Glutamatergic neuron (in vitro differentiated cells): ENCODE data around the gene SIX1. TPM values are rescaled to one million over a fixed set of nuclear protein-coding genes. Genes with fewer than 3 reads are reported as not detected.

Experiments used
- DNase-seq: peaks from one replicate; pipeline ENCODE4 v3.0.0; 2022
- H3K27ac Mint-ChIP-seq: one replicate; pipeline ENCODE4 v1.8.0; 2020; ENCODE audit warnings: mild to moderate bottlenecking, mixed read lengths, inconsistent platforms; ENCODE audit not compliant: unreplicated experiment
- H3K27me3 Mint-ChIP-seq: one replicate; pipeline ENCODE4 v1.8.0; 2020; ENCODE audit warnings: mild to moderate bottlenecking, moderate library complexity, mixed read lengths, inconsistent platforms; ENCODE audit not compliant: unreplicated experiment
- H3K36me3 Mint-ChIP-seq: one replicate; pipeline ENCODE4 v1.8.0; 2020; ENCODE audit warnings: mild to moderate bottlenecking, mixed read lengths, inconsistent platforms; ENCODE audit not compliant: unreplicated experiment
- H3K4me1 Mint-ChIP-seq: one replicate; pipeline ENCODE4 v1.8.0; 2020; ENCODE audit warnings: mild to moderate bottlenecking, low read depth, mixed read lengths, inconsistent platforms; ENCODE audit not compliant: unreplicated experiment
- H3K4me3 Mint-ChIP-seq: one replicate; pipeline ENCODE4 v1.8.0; 2020; ENCODE audit warnings: mild to moderate bottlenecking, mixed read lengths, inconsistent platforms; ENCODE audit not compliant: unreplicated experiment
- H3K9me3 Mint-ChIP-seq: one replicate; pipeline ENCODE4 v1.8.0; 2020; ENCODE audit warnings: mild to moderate bottlenecking, moderate library complexity, mixed read lengths, inconsistent platforms; ENCODE audit not compliant: unreplicated experiment
- CTCF ChIP-seq: fragments of 200-600 bp; sonication (generic); IDR thresholded peaks from one replicate; pipeline ENCODE4 v1.5.0; 2021; ENCODE audit not compliant: partially characterized antibody, unreplicated experiment
- total RNA-seq: library from RNA; stranded (reverse); fragmentation: NEBNext Ultra II Directional; extraction: Animal tissue kit (Norgen Biotek cat#: 25700); gene quantifications from one replicate; pipeline ENCODE4 v1.2.1, GENCODE V29; 2021; ENCODE audit not compliant: unreplicated experiment

Gene SIX1
- total RNA-seq, 1 donor from 2014 or later: 79.6 TPM

GRCh38 chr14:60622210-60622916 is 26.9 kb downstream of the SIX1 start:
- Mint-ChIP-seq H3K9me3 (peaks cover 2% of the 10 kb centered on the region), H3K36me3 (no peaks in the 10 kb centered on the region), H3K27ac (no peak overlapping the region), H3K4me1 (no peaks in the 10 kb centered on the region), H3K27me3 (peaks cover 4% of the 10 kb centered on the region), H3K4me3 (no peak overlapping the region)
- no peak for DNase-seq
- no peak for TF ChIP-seq CTCF

- DNase-seq: no peak
- TF ChIP-seq CTCF: no peak
- no peak overlapping the region for H3K27ac Mint-ChIP-seq
- H3K27me3 Mint-ChIP-seq: peaks cover 4% of the 10 kb centered on the region
- H3K4me1 Mint-ChIP-seq: no peaks in the 10 kb centered on the region
- H3K36me3 Mint-ChIP-seq: no peaks in the 10 kb centered on the region
- H3K4me3 Mint-ChIP-seq: no peak overlapping the region
- peaks cover 2% of the 10 kb centered on the region for H3K9me3 Mint-ChIP-seq
Observed at GRCh38 chr14:60621386-60621785, 27.9 kb downstream of the SIX1 start.

GRCh38 chr14:60618241-60618640 is 31.0 kb downstream of the SIX1 start:
- Mint-ChIP-seq H3K36me3 (peaks cover 8% of the 10 kb centered on the region), H3K27me3 (peaks cover 2% of the 10 kb centered on the region), H3K4me1 (no peaks in the 10 kb centered on the region), H3K27ac (no peak overlapping the region), H3K9me3 (peaks cover 2% of the 10 kb centered on the region), H3K4me3 (no peak overlapping the region)
- DNase-seq: no peak
- no peak for TF ChIP-seq CTCF

DNA sequence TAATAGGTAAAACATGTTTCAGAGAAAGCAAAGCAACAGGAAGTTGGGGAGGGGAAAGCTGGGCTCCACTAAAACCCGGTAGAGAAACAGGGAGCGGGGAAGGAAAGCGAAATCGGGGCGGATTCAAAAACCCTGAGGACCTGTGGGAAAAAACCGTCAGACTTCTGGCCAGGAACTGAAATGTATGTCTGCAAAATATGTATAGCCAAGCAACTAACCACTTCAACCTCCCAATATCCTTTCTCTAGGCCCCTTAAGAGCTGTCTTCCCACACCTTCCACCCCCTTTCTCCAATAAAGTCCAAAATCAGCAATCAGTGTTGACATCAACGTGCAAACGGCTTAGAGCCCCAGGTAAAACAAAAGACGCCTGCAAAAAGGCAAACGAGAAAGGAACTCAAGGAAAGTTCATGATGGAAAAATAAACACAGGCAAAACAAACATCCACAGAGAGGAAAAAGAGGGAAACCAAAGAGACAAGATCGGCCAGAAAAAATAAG is 32.8 kb downstream of the SIX1 start:
- Mint-ChIP-seq H3K4me3 (no peak overlapping the region), H3K27me3 (peaks cover 2% of the 10 kb centered on the region), H3K27ac (no peak overlapping the region), H3K4me1 (no peaks in the 10 kb centered on the region), H3K9me3 (peaks cover 2% of the 10 kb centered on the region), H3K36me3 (peaks cover 11% of the 10 kb centered on the region)
- no peak for TF ChIP-seq CTCF
- DNase-seq: no peak

GRCh38 chr14:60602291-60602690 is 47.0 kb downstream of the SIX1 start:
- H3K4me1 Mint-ChIP-seq: no peaks in the 10 kb centered on the region
- H3K4me3 Mint-ChIP-seq: no peak overlapping the region
- no peak for TF ChIP-seq CTCF
- H3K9me3 Mint-ChIP-seq: peaks cover 1% of the 10 kb centered on the region
- no peak for DNase-seq
- no peaks in the 10 kb centered on the region for H3K27me3 Mint-ChIP-seq
- no peaks in the 10 kb centered on the region for H3K36me3 Mint-ChIP-seq
- H3K27ac Mint-ChIP-seq: no peak overlapping the region
